ENCODE data around the gene MLXIP.
"Not testable (repeated sequence)": the region's sequence is repeated elsewhere in the genome, so short reads cannot be mapped to it uniquely, and the experiment has no call there.

Gene MLXIP

DNA sequence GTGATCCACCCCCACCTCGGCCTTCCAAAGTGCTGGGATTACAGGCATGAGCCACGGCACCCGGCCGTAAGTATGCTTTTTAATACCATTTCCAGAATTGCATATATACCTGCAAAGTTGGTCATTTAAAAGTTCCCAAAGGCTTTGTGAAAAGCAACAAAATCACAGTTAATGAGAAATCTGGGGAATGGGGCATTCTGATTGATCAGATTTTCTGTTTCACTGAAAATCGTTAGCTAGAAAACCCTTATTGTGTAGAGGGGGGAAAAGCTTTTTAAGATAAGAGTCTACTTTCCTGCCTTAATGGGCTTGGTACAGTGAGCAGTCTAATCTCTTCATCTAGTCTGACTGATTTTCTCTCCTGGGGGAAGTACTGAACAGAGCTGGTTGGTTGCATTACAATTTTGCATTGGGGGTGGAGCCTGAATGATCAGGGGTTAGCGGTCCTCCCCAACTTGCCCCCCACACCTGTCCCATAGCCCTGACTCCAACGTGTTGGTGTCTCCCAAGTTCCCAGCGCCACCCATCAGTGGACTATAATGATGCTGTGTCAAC lies 71.6 kb downstream of the MLXIP start:
- no peak for DNase-seq

GRCh38 chr12:122152754-122153153 lies 74.2 kb downstream of the MLXIP start:
- DNase-seq: no peak

GRCh38 chr12:122155705-122156104 lies 77.1 kb downstream of the MLXIP start:
- DNase-seq: no peak

DNA sequence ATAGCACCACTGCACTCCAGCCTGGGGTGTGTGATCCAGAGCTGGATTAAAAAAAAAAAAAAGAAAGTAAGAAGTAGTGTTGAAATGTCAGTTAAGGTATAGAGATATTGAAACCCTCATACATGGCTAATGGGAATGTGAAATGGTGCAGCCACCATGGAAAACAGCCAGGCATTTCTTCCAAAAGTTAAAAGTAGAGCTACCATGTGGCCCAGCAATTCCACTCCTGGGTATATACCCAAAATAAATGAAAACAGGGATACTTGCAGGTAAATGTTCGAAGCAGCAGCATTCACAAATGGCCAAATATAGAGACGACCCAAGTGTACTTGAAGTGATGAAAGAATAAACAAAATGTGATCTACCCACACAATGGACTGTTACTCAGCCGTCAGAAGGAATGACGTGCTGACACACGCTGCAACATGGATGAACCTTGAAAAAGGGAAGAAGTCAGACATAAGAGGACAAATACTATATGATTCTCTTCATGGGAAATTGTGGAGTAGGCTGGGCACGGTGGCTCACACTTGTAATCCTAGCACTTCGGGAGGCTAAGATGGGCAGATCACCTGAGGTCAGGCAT lies 80.2 kb downstream of the MLXIP start:
- no peak for DNase-seq

- DNase-seq: no peak
Measured at GRCh38 chr12:122159882-122160281, 81.3 kb downstream of the MLXIP start.

DNA sequence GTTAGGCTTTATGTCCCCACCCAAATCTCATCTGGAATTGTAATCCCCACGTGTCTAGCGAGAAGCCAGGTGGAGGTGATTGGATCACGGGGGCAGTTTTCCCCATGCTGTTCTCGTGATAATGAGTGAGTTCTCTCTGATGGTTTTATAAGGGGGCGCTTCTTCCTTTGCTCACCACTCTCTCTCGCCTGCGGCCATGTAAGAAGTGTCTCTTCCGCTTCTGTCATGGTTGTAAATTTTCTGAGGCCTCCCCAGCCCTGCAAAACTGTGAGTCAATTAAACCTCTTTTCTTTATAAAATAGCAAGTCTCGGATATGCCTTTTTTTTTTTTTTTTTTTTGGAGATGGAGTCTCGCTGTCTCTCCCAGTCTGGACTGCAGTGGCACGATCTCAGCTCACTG lies 82.2 kb downstream of the MLXIP start:
- no peak for DNase-seq

GRCh38 chr12:122161682-122162081 lies 83.1 kb downstream of the MLXIP start:
- no peak for DNase-seq

DNA sequence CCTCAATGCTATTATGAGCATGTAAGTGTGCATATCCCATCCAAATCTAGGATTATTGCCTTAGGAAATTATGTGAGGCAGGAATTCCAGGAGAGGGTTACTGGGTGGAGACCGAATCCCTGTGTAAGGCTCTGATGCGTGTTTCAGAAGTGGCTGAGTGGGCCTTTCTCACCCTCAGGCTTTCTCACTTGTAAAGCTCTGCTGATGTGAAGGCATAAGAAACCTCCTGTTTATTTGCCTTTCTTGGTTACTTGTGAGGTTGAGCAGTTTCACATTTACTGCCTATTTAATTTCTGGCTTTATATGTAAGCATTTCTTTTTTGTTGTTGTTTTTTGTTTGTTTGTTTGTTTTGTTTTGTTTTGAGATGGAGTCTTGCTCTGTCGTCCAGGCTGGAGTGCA lies 84.4 kb downstream of the MLXIP start:
- no peak for DNase-seq

DNA sequence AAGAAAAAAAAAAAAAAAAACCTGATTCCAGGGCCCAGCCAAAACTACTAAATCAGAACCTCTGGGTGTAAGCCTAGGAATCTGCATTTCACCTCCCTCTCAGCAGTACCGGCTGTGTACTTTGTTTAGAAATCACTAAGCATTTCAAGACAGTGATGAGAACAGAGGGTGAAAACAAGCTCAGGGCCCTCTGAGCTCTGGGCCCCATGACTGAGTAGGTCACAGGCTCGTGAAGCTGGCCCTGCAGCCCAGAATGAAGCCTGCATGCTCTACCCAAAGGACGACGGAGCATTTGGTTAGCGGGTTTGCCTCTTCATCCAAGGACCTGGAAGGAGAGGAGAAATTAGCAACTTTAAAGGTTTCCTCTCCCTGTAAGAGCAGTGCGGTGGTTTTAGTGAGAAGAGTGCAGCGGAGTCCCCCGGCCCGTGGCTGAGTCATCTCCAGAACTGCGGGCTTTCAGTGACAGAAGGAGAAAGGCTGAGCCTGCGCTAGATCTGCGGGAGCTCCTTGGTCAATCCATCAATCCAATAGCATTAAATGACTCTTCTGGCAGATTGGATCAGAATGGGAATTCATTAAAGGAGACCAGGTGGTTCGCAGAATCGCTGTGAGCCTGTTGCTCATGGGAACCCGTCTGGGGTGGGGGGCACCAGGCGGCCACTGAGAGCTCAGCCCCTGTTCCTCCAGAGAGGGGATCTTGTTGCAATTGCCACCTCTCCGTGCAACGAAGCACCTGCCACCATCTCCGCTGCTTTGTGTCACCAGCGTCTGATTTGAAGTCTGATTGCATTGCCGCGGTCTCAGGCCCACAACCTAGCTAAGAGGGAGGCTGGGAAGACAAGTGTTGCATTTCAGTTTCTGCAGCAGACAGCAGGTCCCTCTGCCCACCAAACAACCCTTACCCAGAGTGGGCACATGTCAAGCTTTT lies 88.1 kb downstream of the MLXIP start:
- no peak for DNase-seq

DNA sequence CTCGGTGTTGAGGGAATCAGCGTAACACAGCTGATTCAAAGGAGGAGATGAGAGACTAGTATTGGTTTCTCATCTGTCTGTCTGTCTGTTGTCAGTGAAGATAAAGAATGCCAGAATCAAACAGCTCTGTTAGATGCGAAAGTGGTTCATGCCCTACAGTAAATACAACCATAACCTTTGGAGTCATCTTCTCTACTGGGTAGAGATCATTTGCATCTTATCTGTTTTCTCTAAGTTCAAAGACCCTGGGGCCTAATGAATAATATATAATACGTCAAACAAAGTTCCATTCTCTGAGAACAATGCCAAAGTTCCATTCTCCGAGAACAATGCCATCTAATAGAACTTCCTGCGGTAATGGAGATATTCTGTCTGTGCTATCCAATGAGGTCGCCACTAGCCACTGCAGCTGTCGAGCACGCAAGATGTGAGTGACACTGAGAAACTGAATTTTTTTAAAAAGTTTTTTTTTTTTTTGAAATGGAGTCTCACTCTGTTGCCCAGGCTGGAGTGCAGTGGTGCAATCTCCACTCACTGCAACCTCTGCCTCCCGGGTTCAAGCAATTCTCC lies 88.9 kb downstream of the MLXIP start:
- no peak for DNase-seq

- DNase-seq: no peak
Measured at GRCh38 chr12:122168492-122168891, 89.9 kb downstream of the MLXIP start.

GRCh38 chr12:122171399-122171798 lies 92.8 kb downstream of the MLXIP start:
- DNase-seq: no peak

GRCh38 chr12:122172262-122172939 lies 93.8 kb downstream of the MLXIP start:
- DNase-seq: no peak

- no peak for DNase-seq
Measured at GRCh38 chr12:122174155-122174845, 95.7 kb downstream of the MLXIP start, which contains the start of gene IL31. Gene IL31 (minus strand): TSS chr12:122174221. CDS start chr12:122174172, 49 bp downstream.

- not testable (repeated sequence) for DNase-seq
Measured at GRCh38 chr12:122176473-122176872, 97.9 kb downstream of the MLXIP start.

GRCh38 chr12:122182887-122183587 lies 104.5 kb downstream of the MLXIP start, which contains the start of gene LRRC43:
Gene LRRC43 (plus strand): TSS chr12:122183123. CDS start chr12:122183145, 22 bp downstream.
- peak; percentile 18 for DNase-seq

- no peak for DNase-seq
Measured at GRCh38 chr12:122183588-122183940, 105.0 kb downstream of the MLXIP start.

- DNase-seq: no peak
Measured at GRCh38 chr12:122184517-122184916, 106.0 kb downstream of the MLXIP start.

GRCh38 chr12:122185079-122185478 lies 106.5 kb downstream of the MLXIP start:
- no peak for DNase-seq

GRCh38 chr12:122185494-122186082 lies 107.0 kb downstream of the MLXIP start:
- DNase-seq: no peak

GRCh38 chr12:122187466-122187865 lies 108.9 kb downstream of the MLXIP start:
- DNase-seq: no peak

Measured in fibroblast of skin of right quadriceps (primary cell).